GM18526 (cell line): ENCODE measurements around the gene RTL1.

Source experiments
- POLR2A ChIP-seq: IDR thresholded peaks from 3 replicates; pipeline ENCODE4 v1.6.1; 2011; ENCODE audit not compliant: insufficient read length; ENCODE audit errors: extremely low read depth

Gene RTL1

DNA sequence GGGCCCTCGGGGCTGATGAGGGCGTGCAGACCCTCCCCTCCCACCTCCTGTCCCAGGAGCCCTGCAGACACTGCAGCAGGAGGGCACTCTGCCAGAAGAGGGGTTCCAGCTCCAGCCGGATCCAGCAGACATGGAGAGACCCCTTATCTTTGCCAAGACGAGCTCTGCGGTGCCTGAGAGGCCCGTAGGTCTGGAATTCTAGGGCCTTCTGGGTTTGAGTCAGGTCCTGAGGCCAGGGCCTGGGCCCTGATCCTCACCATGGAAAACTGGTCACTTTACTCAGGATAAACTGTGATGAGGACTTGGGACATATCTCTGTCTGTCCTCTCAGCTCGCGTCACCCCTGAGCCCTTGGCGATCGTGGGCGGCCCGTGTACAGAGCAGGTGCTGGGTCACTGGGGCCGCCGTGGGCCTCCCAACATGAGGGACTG is 63.8 kb downstream of the RTL1 start:
- no peak for TF ChIP-seq POLR2A

DNA sequence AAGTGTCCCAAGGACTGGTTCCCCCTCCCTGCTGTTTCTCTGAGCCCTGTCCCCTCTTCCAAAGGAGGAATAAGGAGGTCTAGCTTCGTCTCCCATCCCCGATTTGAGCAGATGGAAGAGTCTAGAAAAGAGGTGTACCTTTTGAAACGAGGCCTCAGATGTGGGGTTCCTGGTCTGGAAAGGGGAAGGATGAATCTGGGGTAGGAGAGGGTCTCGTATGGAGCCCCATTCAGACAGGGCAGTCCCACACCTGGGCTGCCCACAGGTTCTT is 64.3 kb downstream of the RTL1 start:
- TF ChIP-seq POLR2A: no peak

DNA sequence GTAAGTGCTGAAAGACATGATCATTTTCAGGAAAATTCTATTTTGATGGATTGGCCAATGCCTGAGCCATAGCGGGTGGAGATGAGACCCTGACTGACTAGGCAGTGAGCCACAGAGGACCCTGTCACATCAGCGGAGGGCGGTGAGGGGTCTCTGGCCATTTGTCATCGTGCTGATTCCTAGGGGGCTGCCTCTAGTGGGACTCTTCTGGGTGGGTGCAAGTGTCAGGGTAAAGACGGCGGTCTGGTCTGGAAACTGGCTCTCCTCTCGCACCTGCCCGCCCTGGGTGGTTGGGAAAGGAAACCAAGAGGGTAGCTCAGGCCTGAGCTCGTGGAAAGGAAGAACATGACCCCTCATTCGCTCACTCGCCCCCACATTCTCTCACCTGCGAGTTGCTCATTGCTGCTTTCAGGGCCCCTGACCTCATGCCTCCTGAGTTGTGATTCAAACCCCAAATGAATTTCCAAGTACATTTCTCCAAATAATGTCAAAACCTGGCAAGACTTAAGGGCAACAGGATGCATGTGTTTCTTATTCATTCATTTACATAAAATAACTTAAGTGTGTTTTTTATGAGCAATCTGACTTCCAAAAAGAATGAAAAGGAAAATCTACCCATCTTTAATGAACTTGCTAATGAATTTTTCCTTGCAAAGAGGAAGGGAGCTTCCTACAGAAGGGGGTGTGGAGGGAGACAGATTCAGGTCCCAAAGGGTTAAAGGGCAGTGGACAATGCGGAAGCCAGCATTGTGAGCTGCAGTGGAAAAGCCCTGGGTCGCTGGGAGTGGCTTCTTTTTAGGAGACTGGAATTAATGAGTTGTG is 64.8 kb downstream of the RTL1 start:
- no peak for TF ChIP-seq POLR2A

GRCh38 chr14:100837805-100838350 is 65.6 kb downstream of the RTL1 start:
- TF ChIP-seq POLR2A: no peak

DNA sequence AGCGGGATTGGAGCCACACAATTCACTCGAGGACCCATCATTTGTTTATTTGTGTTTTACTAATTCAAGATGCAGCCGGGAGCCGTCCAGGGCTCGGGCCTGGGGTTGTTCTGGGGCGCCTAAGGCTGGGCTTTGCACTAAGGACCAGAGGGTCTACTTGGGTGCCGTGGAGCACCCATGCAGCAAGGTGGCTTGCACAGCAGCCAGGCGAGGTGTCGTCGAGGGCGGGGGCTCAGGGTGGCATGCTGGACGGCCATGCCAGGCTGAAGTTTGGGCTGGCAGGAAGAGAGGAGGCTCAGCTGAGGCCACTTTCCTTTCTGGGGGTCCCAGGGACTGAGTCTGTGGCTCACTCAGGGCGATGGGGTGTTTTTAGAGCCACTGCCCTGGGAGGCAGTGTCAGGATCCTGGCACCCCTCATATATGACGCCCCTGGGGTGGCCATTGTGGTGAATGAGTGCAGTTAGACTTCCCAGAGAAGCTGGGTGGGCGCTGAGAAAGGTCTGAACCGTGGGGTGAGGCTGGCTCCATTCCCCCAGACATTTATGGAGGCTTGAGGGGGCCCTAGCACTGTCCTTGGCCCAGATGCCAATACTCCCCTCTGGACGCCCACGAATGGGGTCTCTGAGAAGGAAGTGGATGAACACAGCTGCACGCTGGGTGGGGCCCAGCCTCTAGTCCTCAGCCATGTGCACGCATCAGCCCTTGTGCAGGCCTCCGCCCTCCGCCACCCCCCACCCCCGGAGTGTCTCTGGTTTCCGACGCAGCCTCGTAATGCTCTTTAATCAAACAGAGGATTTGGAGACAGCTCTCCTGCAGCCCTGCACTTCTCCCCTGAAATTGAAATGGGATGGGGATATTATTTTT is 66.3 kb downstream of the RTL1 start:
- TF ChIP-seq POLR2A: no peak

GRCh38 chr14:100836311-100836805 is 67.2 kb downstream of the RTL1 start:
- TF ChIP-seq POLR2A: no peak

GRCh38 chr14:100835548-100836310 is 67.8 kb downstream of the RTL1 start:
- TF ChIP-seq POLR2A: no peak

GRCh38 chr14:100834794-100835547 is 68.6 kb downstream of the RTL1 start:
- TF ChIP-seq POLR2A: no peak

DNA sequence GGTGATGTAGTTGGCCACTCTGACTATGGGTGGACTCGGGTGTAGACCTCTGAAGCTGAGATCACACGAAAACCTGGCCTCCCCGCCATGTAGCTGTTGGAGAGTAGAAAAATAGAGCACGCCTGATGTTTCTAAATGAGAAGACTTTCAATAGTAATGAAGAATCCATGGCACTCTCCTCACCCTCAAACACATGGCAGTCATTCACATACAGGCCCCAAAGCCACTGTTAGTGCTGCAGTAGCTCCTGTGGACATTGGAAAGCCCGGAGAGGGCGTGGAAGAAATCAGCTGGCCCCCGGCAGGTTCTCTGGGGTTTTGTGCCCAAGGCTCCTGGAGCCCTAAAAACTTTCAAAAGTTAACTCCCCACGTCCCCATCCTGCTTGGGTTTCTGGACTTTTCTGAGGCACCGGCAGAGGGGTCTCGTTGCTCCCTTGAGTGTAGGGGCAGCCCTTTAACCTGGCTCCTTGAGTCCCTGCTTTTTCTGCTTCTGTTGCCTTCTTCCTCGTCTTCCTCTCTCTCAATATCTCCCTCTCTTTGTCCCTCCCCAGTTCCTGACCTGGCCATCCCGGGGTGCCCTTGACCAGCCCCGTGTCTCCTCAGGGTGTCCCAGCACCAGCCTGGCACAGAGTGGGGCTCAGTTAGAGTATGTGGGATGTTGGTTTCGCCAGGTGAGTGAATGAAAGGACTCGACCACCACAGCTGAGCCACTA is 69.3 kb downstream of the RTL1 start:
- TF ChIP-seq POLR2A: no peak

GRCh38 chr14:100832311-100832960 is 71.1 kb downstream of the RTL1 start:
- no peak for TF ChIP-seq POLR2A

- TF ChIP-seq POLR2A: no peak
These were observed 72.8 kb downstream of the RTL1 start for GRCh38 chr14:100830681-100831080.
